HG03196 (cell line): Measurements from ENCODE around the gene ARHGAP1.

Source experiments
- ATAC-seq: cut with Tn5 transposase; IDR thresholded peaks from one replicate; pipeline ENCODE4 v1.9.1; 2021; ENCODE audit not compliant: unreplicated experiment

Gene ARHGAP1

GRCh38 chr11:46700241-46701077 is at the start of gene ARHGAP1, which contains the start of gene ZNF408:
TSS of gene ARHGAP1 (minus strand) at chr11:46700619. CDS start at chr11:46696107, 4,512 bp downstream.
TSS of gene ZNF408 (plus strand) at chr11:46701031. CDS start at chr11:46701048, 17 bp downstream.
- peak; percentile 85 for ATAC-seq

- ATAC-seq, result no peak
These were observed 46.7 kb upstream of the ARHGAP1 start for GRCh38 chr11:46747150-46747549.

- ATAC-seq, result no peak
These were observed 45.6 kb upstream of the ARHGAP1 start for GRCh38 chr11:46745995-46746394.

- ATAC-seq, result no peak
These were observed 44.9 kb upstream of the ARHGAP1 start for GRCh38 chr11:46745328-46745727.

- ATAC-seq, result no peak
These were observed 43.4 kb upstream of the ARHGAP1 start for GRCh38 chr11:46743693-46744339.

GRCh38 chr11:46743043-46743442 is 42.6 kb upstream of the ARHGAP1 start:
- ATAC-seq, result no peak

GRCh38 chr11:46741600-46742484 is 41.4 kb upstream of the ARHGAP1 start:
- no peak for ATAC-seq

- no peak for ATAC-seq
These were observed 38.5 kb upstream of the ARHGAP1 start for GRCh38 chr11:46738887-46739286.

GRCh38 chr11:46737699-46738098 is 37.3 kb upstream of the ARHGAP1 start:
- ATAC-seq, result no peak

GRCh38 chr11:46736615-46737014 is 36.2 kb upstream of the ARHGAP1 start:
- ATAC-seq, result no peak

GRCh38 chr11:46736146-46736545 is 35.7 kb upstream of the ARHGAP1 start:
- ATAC-seq, result no peak

GRCh38 chr11:46733234-46733633 is 32.8 kb upstream of the ARHGAP1 start:
- no peak for ATAC-seq

- ATAC-seq, result no peak
These were observed 31.1 kb upstream of the ARHGAP1 start for GRCh38 chr11:46731545-46731944.

GRCh38 chr11:46729110-46730027 is 28.9 kb upstream of the ARHGAP1 start:
- no peak for ATAC-seq

- ATAC-seq, result no peak
These were observed 28.2 kb upstream of the ARHGAP1 start for GRCh38 chr11:46728659-46729040.

GRCh38 chr11:46727952-46728658 is 27.7 kb upstream of the ARHGAP1 start:
- ATAC-seq, result no peak

- ATAC-seq, result no peak
These were observed 25.9 kb upstream of the ARHGAP1 start for GRCh38 chr11:46726206-46726862.

- no peak for ATAC-seq
These were observed 25.2 kb upstream of the ARHGAP1 start for GRCh38 chr11:46725338-46726205.
